Ovary (tissue), 9 donors: ENCODE results near the gene PGBD5. TPM values are rescaled to one million over a fixed set of nuclear protein-coding genes. Genes with fewer than 3 reads are reported as not detected.

Experiments
- DNase-seq, 5 donors: peaks; one replicate each; pipeline ENCODE4 v3.0.0-alpha.2; 2019 to 2020
- H3K27ac ChIP-seq, 2 donors: fragments of 200-600 bp; one replicate each; pipeline versions ENCODE4 v1.5.1 to v1.8.0; 2019 to 2022
- H3K27me3 ChIP-seq: fragments of 200-600 bp; one replicate; pipeline ENCODE4 v1.8.0; 2022
- H3K36me3 ChIP-seq: fragments of 200-600 bp; sonication (generic); one replicate; pipeline ENCODE4 v1.5.1; 2019
- H3K4me1 ChIP-seq: one replicate; pipeline ENCODE4 v1.8.1; 2013; ENCODE audit warnings: mild to moderate bottlenecking, moderate library complexity; ENCODE audit not compliant: insufficient read depth
- H3K4me3 ChIP-seq: fragments of 200-600 bp; sonication (generic); one replicate; pipeline ENCODE4 v1.5.1; 2017
- H3K9me3 ChIP-seq, 2 donors: fragments of 200-600 bp in 1 of 2; sonication (generic) in 1 of 2; one replicate each; pipeline versions ENCODE4 v1.5.1 to v1.8.1; 2013 to 2019; ENCODE audit warnings: mild to moderate bottlenecking in 1 of 2, moderate library complexity in 1 of 2
- EP300 ChIP-seq: sonication (generic); formaldehyde crosslinking; IDR thresholded peaks from one replicate; pipeline ENCODE4 v1.6.1; 2017; ENCODE audit warnings: antibody characterized with exemption
- POLR2A ChIP-seq: fragments of 450-650 bp; IDR thresholded peaks from one replicate; pipeline ENCODE4 v1.6.1; 2017; ENCODE audit warnings: antibody characterized with exemption, mild to moderate bottlenecking, moderate library complexity
- WGBS, 3 donors: extraction: QIAGEN DNeasy Blood & Tissue Kit in 1 of 3; methylation state at CpG; one replicate each; pipeline versions ENCODE4 v1.1.5 to v1.1.7; 2013 to 2017; 5-methylcytosine and 5-hydroxymethylcytosine counted together
- intact Hi-C, 4 donors: fragments of 100-400 bp; cut with DNase I; formaldehyde crosslinking; loops; one replicate each; pipeline versions ENCODE4 v1.11.0 to v1.15.1; 2022 to 2023
- polyA plus RNA-seq, 2 donors: library from polyadenylated mRNA; stranded (reverse); fragments of 200-250 nt in 1 of 2; fragments of 350-450 nt in 1 of 2; fragmentation: Illumina TruSeq in 1 of 2; extraction: RNeasy Lipid Tissue Mini Kit (QIAGEN cat#74804) in 1 of 2; gene quantifications; one replicate each; pipeline ENCODE4 v1.2.3, GENCODE V29; 2013 to 2014
- total RNA-seq, 7 donors: library from RNA; depleted of rRNA in 2 of 7; stranded (reverse); fragments of >200 nt in 2 of 7; fragmentation: NEBNext Ultra II Directional in 3 of 7; extraction: Animal tissue kit (Norgen Biotek cat#: 25700) in 3 of 7; gene quantifications; one replicate each; pipeline versions ENCODE4 v1.1.0 to v1.2.4, GENCODE V29; 2016 to 2023
- TF ChIP-seq, protein P1 (sequence below), 3 donors: fragments of 450-650 bp in 2 of 3; fragments of 200-600 bp in 1 of 3; IDR thresholded peaks; one replicate each; pipeline versions ENCODE4 v1.5.1 to v1.8.0; 2016 to 2022; ENCODE audit warnings: antibody characterized with exemption in 3 of 3, mild to moderate bottlenecking in 1 of 3
- donor health status: DM: no; HTN: no; CAD: no; lungs with moderate emphysema.
- donor health status: DM: no; HTN: no; CAD: no.
- donor health status: Bipolar disorder and iron deficiency.
- donor health status: DM: yes; HTN: yes; CAD: no.
- donor health status: DM: no; HTN: no; CAD: no.
- donor health status: DM: yes; HTN: yes; CAD: no.

Gene PGBD5
- total and polyA plus RNA-seq, 9 donors: 0.12 to 2.6 (median 1.1) TPM

DNA sequence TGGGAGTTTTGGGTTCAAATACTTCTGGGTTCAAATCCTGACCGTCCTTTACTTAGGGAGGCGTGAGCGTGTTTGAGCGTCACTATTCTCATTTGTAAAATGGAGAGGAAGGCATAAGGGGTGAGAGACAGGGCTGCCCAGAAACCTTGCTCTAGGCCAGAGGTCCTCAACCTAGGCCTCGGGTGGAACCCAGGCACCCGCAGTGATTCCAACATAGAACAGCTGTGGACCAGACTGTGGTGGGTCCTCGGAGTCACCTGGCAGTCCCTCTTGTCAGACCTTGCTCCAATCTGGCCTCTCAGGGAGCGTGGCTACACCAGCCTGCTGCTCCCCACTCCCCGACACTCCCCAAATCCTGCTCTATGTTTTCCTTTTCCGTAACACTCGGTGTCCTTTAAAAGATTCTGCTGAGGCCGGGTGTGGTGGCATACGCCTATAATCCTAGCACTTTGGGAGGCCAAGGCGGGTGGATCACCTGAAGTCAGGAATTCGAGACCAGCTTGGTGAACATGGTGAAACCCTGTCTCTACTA, 116.4 kb downstream of the PGBD5 start:
- H3K36me3 ChIP-seq: no peaks in the 10 kb centered on the region
- intact Hi-C loops: loop anchor here (2.0 to 10.0 kb wide), 3 partner anchors 645 to 649 kb away; no protein-coding TSS in a partner anchor
- H3K27ac ChIP-seq: no peak overlapping the region
- no peaks in the 10 kb centered on the region for H3K27me3 ChIP-seq
- TF ChIP-seq EP300 (no peak), POLR2A (no peak)
- TF ChIP-seq, protein P1, sequence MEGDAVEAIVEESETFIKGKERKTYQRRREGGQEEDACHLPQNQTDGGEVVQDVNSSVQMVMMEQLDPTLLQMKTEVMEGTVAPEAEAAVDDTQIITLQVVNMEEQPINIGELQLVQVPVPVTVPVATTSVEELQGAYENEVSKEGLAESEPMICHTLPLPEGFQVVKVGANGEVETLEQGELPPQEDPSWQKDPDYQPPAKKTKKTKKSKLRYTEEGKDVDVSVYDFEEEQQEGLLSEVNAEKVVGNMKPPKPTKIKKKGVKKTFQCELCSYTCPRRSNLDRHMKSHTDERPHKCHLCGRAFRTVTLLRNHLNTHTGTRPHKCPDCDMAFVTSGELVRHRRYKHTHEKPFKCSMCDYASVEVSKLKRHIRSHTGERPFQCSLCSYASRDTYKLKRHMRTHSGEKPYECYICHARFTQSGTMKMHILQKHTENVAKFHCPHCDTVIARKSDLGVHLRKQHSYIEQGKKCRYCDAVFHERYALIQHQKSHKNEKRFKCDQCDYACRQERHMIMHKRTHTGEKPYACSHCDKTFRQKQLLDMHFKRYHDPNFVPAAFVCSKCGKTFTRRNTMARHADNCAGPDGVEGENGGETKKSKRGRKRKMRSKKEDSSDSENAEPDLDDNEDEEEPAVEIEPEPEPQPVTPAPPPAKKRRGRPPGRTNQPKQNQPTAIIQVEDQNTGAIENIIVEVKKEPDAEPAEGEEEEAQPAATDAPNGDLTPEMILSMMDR (IDR thresholded peaks at IDR 0.05): no peak
- WGBS, 3 donors: 93 to 96% (median 96%) methylated on average over 15 of the region's 15 CpGs
- DNase-seq: no peak
- no peaks in the 10 kb centered on the region for H3K4me1 ChIP-seq
- no peak overlapping the region for H3K4me3 ChIP-seq
- no peaks in the 10 kb centered on the region for H3K9me3 ChIP-seq

DNA sequence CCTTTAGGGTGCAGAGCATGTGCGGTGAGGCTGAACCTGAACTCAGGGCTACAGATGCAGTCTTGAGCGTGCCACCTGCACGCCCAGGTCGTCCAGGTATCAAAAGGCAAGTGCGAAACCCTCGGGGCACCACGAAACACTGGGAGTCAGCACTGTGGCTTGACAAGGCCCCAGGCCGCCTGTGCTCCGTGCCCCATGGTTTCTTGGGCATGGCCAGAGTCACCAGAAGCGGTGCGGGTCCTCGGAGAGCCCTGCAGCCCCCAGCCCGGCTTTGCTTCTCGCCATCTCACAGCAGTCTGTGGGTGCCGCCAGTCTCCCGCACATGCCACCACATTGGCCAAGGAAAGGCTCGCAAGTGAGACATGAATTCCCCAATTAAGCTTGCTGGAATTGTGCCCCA, 117.3 kb downstream of the PGBD5 start:
- Histone ChIP-seq H3K9me3 (no peaks in the 10 kb centered on the region), H3K4me3 (no peak overlapping the region), H3K36me3 (no peaks in the 10 kb centered on the region), H3K27ac (no peak overlapping the region), H3K4me1 (no peaks in the 10 kb centered on the region), H3K27me3 (no peaks in the 10 kb centered on the region)
- WGBS, 3 donors: 91 to 95% (median 94%) methylated on average over 17 of the region's 17 CpGs
- intact Hi-C loops: loop anchor here in 3 of 4 donors (5.0 to 10.0 kb wide), 2 partner anchors 644 to 647 kb away; no protein-coding TSS in a partner anchor
- TF ChIP-seq EP300 (no peak), POLR2A (no peak)
- TF ChIP-seq, protein P1 (IDR thresholded peaks at IDR 0.05): no peak
- no peak for DNase-seq

DNA sequence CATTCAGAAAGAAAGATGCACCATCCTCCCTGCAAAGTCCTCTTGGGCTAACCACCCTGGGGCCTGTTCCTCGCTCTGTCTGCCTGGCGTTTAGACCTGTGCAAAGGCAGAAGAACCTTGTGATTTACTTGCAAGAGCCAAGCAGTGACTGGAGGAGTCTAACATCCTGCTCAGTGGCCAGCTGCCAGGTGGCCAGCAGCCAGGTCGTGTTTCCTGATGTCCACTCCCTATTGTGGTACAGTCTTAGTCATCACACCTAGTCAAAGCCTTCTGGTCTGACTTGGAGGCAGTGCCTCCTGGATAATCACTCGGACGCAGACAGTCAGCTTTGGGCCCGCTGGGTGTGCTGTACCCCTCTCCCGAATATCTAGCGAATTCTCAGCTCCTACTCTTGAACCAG, 118.1 kb downstream of the PGBD5 start:
- Histone ChIP-seq H3K4me1 (peaks cover 4% of the 10 kb centered on the region), H3K36me3 (no peaks in the 10 kb centered on the region), H3K4me3 (no peak overlapping the region), H3K9me3 (no peaks in the 10 kb centered on the region), H3K27ac (no peak overlapping the region), H3K27me3 (no peaks in the 10 kb centered on the region)
- intact Hi-C loops: loop anchor here in 3 of 4 donors (5.0 to 10.0 kb wide), 2 partner anchors 643 to 646 kb away; no protein-coding TSS in a partner anchor
- DNase-seq: peak; percentile 83 to 92 (median 89)
- WGBS, 3 donors: 38 to 58% (median 49%) methylated on average over 8 of the region's 8 CpGs
- TF ChIP-seq, protein P1 (IDR thresholded peaks at IDR 0.05): no peak
- TF ChIP-seq EP300: no peak

DNA sequence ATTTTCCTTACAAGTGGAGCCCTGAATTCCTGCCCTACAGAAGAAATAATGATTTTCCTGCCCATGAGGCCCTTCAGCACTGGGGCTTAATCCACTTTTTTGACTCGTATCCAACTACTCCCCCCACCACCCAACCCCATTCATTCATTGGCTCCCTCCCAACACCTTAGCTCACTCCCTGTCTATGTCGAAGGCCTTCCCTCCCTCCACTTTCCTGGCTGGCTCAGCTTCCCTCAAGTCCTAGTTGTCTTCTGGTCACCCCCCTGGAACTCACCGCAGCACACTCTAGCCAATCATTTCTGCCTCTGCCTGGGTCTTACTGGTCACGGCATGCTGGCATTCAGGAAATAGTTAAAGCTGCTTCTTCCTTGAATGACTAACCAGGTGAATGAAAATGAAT, 118.9 kb downstream of the PGBD5 start:
- no peak for TF ChIP-seq POLR2A
- no peak for TF ChIP-seq EP300
- TF ChIP-seq, protein P1 (IDR thresholded peaks at IDR 0.05): no peak
- intact Hi-C loops: loop anchor here in 3 of 4 donors (5.0 to 10.0 kb wide), 2 partner anchors 642 to 645 kb away; no protein-coding TSS in a partner anchor
- Histone ChIP-seq H3K27ac (no peak overlapping the region), H3K36me3 (no peaks in the 10 kb centered on the region), H3K4me3 (no peak overlapping the region), H3K27me3 (no peaks in the 10 kb centered on the region), H3K4me1 (peaks cover 4% of the 10 kb centered on the region), H3K9me3 (no peaks in the 10 kb centered on the region)
- WGBS, 3 donors: 41 to 64% (median 41%) methylated on average over 4 of the region's 4 CpGs
- no peak for DNase-seq
